ENCODE data around the gene VIPR2.

The VIPR2 gene

GRCh38 chr7:159066816-159067575, 77.7 kb downstream of the VIPR2 start:
- DNase-seq (ENCODE audit: low read depth) = no peak

DNA sequence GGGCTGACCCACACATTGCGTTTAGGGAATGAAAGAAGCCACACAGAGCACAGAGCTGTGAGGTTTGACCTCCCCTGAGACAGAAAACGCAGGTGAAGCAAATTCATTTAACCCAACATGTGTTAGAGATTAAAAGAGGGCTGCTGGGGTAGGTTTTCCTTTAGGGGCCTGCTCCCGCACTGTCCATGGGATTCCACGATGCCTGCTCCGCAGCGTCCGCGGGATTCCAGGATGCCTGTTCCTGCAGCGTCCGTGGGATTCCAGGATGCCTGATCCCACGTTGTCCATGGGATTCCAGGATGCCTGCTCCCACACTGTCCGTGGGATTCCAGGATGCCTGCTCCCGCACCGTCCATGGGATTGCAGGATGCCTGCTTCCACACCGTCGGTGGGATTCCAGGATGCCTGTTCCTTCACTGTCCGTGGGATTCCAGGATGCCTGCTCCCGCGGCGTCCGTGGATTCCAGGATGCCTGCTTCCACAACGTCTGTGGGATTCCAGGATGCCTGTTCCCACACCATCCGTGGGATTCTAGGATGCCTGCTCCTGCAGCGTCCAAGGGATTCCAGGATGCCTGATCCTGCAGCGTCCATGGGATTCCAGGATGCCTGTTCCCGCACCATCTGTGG, 78.7 kb downstream of the VIPR2 start:
- DNase-seq (ENCODE audit: low read depth) = no peak

DNA sequence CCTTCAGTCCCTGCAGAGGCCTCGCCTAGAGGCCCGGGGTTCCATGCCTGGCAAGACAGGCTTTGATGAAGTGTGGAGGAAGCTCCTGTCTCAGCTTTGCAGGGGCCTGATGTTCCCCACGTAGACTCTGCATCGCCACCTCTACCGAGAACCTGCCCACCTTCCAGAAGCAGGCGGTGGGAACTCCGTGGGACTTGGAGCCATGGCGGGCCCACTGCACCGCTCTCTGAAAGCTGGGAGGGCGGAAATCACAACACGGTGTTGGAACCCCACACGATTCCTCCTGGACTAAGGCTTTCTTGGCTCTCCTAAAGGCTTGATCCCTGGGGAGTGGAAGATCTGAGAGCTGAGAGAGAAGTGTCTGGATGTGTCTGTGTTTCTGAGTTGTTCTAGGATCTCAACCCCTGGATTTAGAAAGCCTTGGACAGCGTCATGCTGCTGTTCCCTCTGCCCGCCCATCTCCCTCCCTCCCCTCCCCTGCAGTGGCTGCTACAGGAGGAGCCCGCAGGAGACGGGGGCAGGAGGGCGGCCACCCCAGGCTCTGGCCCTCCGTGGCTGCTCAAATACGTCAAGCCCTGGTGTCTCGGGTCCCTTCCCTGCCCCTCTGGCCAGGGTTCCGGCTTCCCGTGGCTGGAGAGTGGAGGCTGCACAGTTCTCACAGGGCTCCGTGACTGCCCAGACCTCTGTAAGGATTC, 79.7 kb downstream of the VIPR2 start:
- DNase-seq (ENCODE audit: low read depth) = no peak

- DNase-seq (ENCODE audit: low read depth) = no peak
These were observed 80.4 kb downstream of the VIPR2 start for GRCh38 chr7:159064121-159064815.

GRCh38 chr7:159063046-159063840, 81.4 kb downstream of the VIPR2 start:
- no peak for DNase-seq (ENCODE audit: low read depth)

GRCh38 chr7:159062569-159062968, 82.1 kb downstream of the VIPR2 start:
- DNase-seq (ENCODE audit: low read depth) = no peak

DNA sequence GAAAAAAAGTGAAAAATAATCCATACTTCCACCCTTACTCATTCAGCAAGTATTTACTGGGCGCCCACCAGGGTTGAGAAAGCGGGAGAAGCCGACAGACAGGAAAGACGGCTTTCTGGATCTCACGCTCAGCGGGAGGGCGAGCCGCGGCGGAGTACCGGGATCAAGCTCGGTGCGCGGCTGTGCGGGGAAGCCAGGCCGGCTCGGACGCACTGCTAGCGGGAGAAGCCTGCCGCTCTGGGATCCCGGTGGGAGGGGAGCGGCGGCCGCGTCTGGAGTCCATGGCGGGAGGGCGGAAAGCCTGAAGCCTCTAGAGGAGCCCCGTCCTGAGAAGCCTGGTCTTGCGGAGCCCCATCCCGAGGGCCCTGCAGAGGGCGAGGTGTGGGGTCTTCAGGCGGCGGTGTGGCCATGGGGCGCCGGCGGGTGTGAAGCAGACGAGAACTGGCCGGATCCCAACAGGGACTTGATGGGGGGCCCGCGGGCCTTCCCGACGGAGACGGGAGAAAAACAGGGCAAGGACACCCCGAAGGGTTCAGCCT, 82.9 kb downstream of the VIPR2 start:
- DNase-seq (ENCODE audit: low read depth) = no peak

DNA sequence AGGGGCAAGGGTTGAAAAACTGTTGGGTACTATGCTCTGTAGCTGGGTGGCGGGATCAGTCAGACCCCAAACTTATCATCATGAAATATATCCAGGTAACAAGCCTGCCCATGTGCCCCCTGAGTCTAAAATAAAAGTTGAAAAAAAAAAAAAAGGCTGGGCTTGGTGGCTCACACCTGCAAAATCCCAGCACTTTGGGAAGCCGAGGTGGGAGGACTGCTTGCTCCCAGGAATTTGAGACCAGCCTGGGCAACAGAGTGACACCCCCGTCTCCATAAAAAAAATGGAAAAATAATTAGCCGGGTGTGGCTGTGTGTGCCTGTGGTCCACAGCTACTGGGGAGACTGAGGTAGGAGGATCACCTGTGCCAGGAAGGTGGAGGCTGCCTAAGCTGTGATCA, 83.5 kb downstream of the VIPR2 start:
- no peak for DNase-seq (ENCODE audit: low read depth)

- no peak for DNase-seq (ENCODE audit: low read depth)
These were observed 84.2 kb downstream of the VIPR2 start for GRCh38 chr7:159060440-159060839.

- DNase-seq (ENCODE audit: low read depth) = no peak
These were observed 85.0 kb downstream of the VIPR2 start for GRCh38 chr7:159059629-159060028.

GRCh38 chr7:159057647-159058046, 87.0 kb downstream of the VIPR2 start:
- no peak for DNase-seq (ENCODE audit: low read depth)

GRCh38 chr7:159056737-159057136, 87.9 kb downstream of the VIPR2 start:
- no peak for DNase-seq (ENCODE audit: low read depth)

DNA sequence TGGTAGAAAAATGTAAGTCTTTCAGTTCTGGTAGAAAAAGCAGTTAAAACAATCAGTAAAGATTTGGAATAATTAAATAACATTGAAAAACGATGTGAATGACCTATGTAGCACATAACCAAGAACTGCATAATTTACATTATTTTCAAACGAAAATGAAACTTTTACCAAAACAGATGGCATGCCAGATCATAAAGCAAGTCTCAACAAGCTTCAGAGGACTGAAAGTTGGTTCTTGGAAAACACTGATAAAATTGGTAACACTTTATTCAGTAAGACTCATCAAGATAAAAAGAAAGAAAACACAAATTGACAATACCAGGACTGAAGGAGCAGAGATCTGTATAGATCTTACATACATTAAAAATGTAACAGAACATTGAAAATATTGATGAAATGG, 92.8 kb downstream of the VIPR2 start:
- no peak for DNase-seq (ENCODE audit: low read depth)

- no peak for DNase-seq (ENCODE audit: low read depth)
These were observed 94.0 kb downstream of the VIPR2 start for GRCh38 chr7:159050704-159051103.

DNA sequence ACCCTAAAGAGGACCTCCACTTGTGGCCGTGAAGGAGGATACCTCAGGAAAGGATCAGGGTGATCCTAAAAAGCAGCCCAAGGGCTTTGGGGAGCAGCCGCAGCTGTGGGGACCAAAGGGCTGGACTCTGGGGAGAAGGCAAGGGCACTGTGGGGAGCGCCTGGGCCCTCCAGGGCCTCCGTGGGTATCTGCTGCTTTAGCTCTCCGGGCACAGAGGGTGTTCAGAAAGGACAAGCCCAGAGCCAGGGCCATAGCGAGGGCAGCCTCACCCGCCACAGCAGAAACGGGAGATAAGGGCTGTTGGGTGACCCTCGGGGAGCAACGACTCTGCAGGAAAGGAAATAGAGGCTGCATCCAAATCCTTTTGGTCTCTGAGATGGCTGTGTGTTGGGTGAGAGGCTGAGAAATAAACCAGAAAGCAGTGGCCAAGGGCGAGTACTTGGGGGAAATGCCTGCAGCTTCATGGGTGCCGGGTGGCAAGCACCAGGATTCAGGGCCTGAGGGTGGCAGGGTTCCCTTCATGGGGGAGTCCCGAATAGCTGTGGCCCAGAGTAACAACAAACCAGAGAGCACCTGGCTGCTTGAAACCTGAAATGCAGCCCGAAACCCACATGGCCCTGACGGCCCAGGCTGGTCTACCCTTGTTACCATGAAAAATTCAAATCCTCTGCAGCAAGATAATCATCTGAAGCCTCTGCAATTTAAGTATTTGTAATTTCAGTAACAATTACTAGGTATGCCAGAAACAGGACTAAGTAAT, 95.2 kb downstream of the VIPR2 start:
- DNase-seq (ENCODE audit: low read depth) = no peak

GRCh38 chr7:159048656-159049055, 96.0 kb downstream of the VIPR2 start:
- no peak for DNase-seq (ENCODE audit: low read depth)

DNA sequence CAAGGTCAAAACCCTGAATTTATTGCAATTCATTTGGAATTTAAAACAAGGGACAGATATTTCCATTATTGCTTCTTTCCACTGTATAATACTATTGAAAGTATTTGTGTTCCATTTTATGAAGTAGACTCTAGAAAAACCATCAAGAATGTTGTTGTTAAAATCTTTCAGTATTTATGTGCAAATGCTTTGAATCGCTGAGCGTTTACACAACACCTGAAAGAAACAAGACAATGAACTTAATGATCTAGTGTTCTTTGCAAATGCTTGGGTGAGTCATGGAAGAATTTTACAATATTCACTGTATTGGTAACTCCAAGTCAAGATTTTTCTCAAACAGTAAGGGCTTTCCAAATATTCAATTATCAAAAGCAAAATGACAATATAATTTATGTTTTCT, 97.1 kb downstream of the VIPR2 start:
- DNase-seq (ENCODE audit: low read depth) = no peak

DNA sequence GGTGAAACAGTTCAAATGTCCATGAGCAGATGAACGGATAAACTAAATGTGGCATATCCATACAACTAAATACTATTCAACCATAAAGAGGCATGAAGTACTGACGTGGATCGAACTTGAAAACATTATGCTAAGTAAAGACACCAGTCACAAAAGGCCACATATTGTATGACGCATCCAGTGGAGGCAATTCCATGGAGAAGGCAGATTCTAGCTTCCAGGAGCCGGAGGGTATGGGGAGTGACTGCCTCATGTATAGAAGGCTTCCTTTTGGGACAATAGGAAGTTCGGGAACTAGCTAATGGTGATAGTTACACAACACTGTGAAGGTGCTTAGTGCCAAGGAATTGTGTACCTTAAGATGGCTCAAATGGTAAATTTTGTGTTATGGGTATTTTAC, 98.4 kb downstream of the VIPR2 start:
- DNase-seq (ENCODE audit: low read depth) = no peak

DNA sequence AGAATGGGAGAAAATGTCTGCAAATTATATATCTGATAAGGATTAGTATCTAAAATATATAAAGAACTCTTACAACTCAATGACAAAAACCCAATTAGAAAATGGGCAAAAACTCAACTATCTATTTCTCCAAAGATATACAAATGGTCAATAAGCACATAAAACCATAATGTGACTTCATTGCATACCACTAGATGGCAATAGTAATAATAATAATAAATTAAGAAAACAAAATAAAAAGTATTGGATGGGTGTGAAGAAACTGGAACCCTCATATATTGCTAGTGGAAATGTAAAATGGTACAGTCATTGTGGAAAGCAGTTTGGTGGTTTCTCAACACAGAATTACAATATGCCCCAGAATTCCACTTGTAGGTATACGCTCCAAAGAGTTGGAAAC, 98.8 kb downstream of the VIPR2 start:
- no peak for DNase-seq (ENCODE audit: low read depth)

- no peak for DNase-seq (ENCODE audit: low read depth)
These were observed 102.0 kb downstream of the VIPR2 start for GRCh38 chr7:159042581-159043101.

DNA sequence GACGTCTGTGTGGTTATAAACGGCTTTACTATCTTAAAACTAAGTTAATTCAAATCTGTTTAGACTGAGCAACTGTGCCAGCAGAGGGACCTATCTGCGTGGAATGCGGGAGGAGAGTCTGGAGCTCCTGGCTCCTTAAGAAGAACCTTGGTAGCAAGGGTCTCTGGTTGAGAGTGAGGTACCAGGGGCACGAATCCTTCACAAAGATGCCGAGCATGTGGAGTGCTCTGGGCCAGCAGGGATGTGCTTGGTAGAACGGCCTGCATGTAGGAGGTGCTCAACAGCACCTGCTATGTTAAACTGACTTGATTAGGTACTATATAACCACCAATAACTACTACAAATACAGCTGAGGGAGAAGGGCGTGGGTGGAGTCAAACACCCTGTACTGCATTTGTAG, 102.6 kb downstream of the VIPR2 start:
- DNase-seq (ENCODE audit: low read depth) = no peak
